Colonic mucosa (tissue), 4 donors: ENCODE results near the gene FAM162B. TPM values are rescaled to one million over a fixed set of nuclear protein-coding genes. Genes with fewer than 3 reads are reported as not detected.
"Not testable (repeated sequence)": the region's sequence is repeated elsewhere in the genome, so short reads cannot be mapped to it uniquely, and the experiment has no call there.

Experiments used
- DNase-seq: peaks from one replicate; pipeline ENCODE4 v3.0.0-alpha.2; 2020
- H3K27ac ChIP-seq: fragments of 200-600 bp; one replicate; pipeline ENCODE4 v1.8.0; 2021
- H3K27me3 ChIP-seq: fragments of 200-600 bp; one replicate; pipeline ENCODE4 v1.8.0; 2021
- H3K36me3 ChIP-seq: fragments of 200-600 bp; one replicate; pipeline ENCODE4 v1.8.0; 2021
- H3K4me1 ChIP-seq: fragments of 200-600 bp; one replicate; pipeline ENCODE4 v1.8.0; 2021; ENCODE audit warnings: mild to moderate bottlenecking
- H3K4me3 ChIP-seq: fragments of 200-600 bp; one replicate; pipeline ENCODE4 v1.8.0; 2021
- H3K9ac ChIP-seq, 2 donors: one replicate each; pipeline ENCODE4 v1.7.0; 2013; ENCODE audit warnings: control low read depth in 2 of 2, low read depth in 2 of 2, low read length in 2 of 2
- H3K9me3 ChIP-seq: fragments of 200-600 bp; one replicate; pipeline ENCODE4 v1.8.0; 2021
- CTCF ChIP-seq: fragments of 200-600 bp; IDR thresholded peaks from one replicate; pipeline ENCODE4 v1.8.0; 2022; ENCODE audit warnings: antibody characterized with exemption, mild to moderate bottlenecking
- intact Hi-C: fragments of 100-400 bp; cut with DNase I; formaldehyde crosslinking; loops from one replicate; pipeline ENCODE4 v1.14.1; 2022
- total RNA-seq, 2 donors: library from RNA; stranded (reverse); fragmentation: NEBNext Ultra II Directional in 1 of 2; extraction: Animal tissue kit (Norgen Biotek cat#: 25700) in 1 of 2; gene quantifications; one replicate each; pipeline ENCODE4 v1.2.1, GENCODE V29; 2021
- donor health status: healthy.
- donor health status: DM: no; HTN: no; CAD: no.
- donor health status: DM: no; HTN: no; CAD: no.

The FAM162B gene
- total RNA-seq, 2 donors from 2014 or later, result 0.57 to 0.64 TPM

DNA sequence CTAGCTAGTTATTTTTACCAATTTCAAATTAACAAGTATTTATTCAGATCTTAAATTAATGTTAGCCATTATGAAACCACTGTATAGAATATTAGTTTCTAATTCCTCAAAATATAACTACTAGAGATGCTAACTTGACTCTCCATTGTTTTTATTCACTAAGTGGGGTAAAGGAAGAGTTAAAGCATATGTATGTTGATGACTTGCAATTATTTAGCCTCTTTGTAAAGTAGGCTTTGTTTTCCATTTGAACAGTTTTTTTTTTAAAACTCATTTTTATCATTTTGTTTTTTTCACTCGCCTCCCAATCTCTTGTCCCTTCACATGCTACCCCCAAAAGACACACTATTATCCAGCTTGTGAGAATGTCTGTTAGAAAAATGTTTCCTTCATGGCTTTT lies 3.3 kb downstream of the FAM162B start:
- Histone ChIP-seq H3K27me3 (peaks cover 29% of the 10 kb centered on the region), H3K9me3 (no peaks in the 10 kb centered on the region), H3K36me3 (no peaks in the 10 kb centered on the region), H3K9ac (no peak overlapping the region), H3K4me1 (no peaks in the 10 kb centered on the region), H3K4me3 (no peak overlapping the region), H3K27ac (no peak overlapping the region)
- DNase-seq, result no peak
- intact Hi-C loops, result no loop called here
- TF ChIP-seq CTCF, result no peak

- Histone ChIP-seq H3K9me3 (no peaks in the 10 kb centered on the region), H3K4me3 (no peak overlapping the region), H3K27ac (no peak overlapping the region), H3K4me1 (no peaks in the 10 kb centered on the region), H3K9ac (no peak overlapping the region), H3K27me3 (peaks cover 24% of the 10 kb centered on the region), H3K36me3 (no peaks in the 10 kb centered on the region)
- no peak for DNase-seq
- intact Hi-C loops, result no loop called here
- TF ChIP-seq CTCF, result no peak
These were observed 3.7 kb downstream of the FAM162B start for GRCh38 chr6:116761779-116762178.

- TF ChIP-seq CTCF, result no peak
These were observed 20.3 kb downstream of the FAM162B start for GRCh38 chr6:116745176-116745575.

DNA sequence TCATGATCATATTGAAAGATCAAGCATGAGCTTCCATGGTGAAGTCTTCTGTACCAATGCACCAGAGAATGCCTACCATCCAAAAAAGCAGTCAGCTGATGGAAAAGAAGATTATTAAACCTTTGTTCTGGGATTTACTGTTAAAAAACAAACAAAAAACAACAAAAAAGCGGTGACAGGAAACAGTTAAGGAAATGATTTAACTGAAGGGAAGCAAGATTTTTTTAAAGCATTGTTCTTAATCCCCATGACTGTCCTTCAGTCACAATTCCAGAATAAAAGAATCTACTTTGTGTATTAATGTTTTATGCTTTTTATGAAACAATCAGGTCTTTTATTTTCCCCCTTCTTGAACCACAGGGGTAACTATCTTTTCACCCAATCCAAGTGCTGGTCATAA lies 23.9 kb downstream of the FAM162B start:
- H3K4me3 ChIP-seq, result no peak overlapping the region
- no peak overlapping the region for H3K27ac ChIP-seq
- H3K4me1 ChIP-seq, result no peaks in the 10 kb centered on the region
- no peaks in the 10 kb centered on the region for H3K36me3 ChIP-seq
- H3K27me3 ChIP-seq, result no peaks in the 10 kb centered on the region
- no peak for DNase-seq
- H3K9me3 ChIP-seq, result no peaks in the 10 kb centered on the region
- TF ChIP-seq CTCF, result no peak
- intact Hi-C loops, result no loop called here
- no peak overlapping the region for H3K9ac ChIP-seq

More at GRCh38 chr6:116745176-116745575, 20.3 kb downstream of the FAM162B start:
- intact Hi-C loops, result no loop called here
- Histone ChIP-seq H3K9ac (no peak overlapping the region), H3K36me3 (no peaks in the 10 kb centered on the region), H3K9me3 (no peaks in the 10 kb centered on the region), H3K27me3 (no peaks in the 10 kb centered on the region), H3K4me1 (no peaks in the 10 kb centered on the region), H3K4me3 (no peak overlapping the region), H3K27ac (no peak overlapping the region)
- no peak for DNase-seq

- H3K9me3 ChIP-seq, intact Hi-C loops, H3K9ac ChIP-seq, H3K36me3 ChIP-seq, H3K4me3 ChIP-seq, DNase-seq, H3K27me3 ChIP-seq, H3K4me1 ChIP-seq, H3K27ac ChIP-seq: not testable (repeated sequence)
These were observed 25.0 kb downstream of the FAM162B start for GRCh38 chr6:116740486-116740885.

- H3K27ac ChIP-seq, result no peak overlapping the region
- no peak for DNase-seq
- no peaks in the 10 kb centered on the region for H3K9me3 ChIP-seq
- TF ChIP-seq CTCF, result no peak
- H3K36me3 ChIP-seq, result no peaks in the 10 kb centered on the region
- H3K4me1 ChIP-seq, result no peaks in the 10 kb centered on the region
- H3K4me3 ChIP-seq, result no peak overlapping the region
- intact Hi-C loops, result no loop called here
- H3K27me3 ChIP-seq, result no peaks in the 10 kb centered on the region
- no peak overlapping the region for H3K9ac ChIP-seq
These were observed 28.5 kb downstream of the FAM162B start for GRCh38 chr6:116737004-116737403.
